AG09319 (cell line): ENCODE measurements around the gene CCDC88C.

Source experiments
- DNase-seq: peaks from one replicate; pipeline ENCODE4 v3.0.0-alpha.2; 2010; ENCODE audit warnings: low read depth; ENCODE audit errors: extremely low read depth
- CTCF ChIP-seq: IDR thresholded peaks from 2 replicates; pipeline ENCODE4 v1.5.1; 2011; ENCODE audit warnings: low read depth, mild to moderate bottlenecking, inconsistent platforms, low read length, moderate library complexity

Gene CCDC88C

GRCh38 chr14:91380123-91380522 lies 37.5 kb downstream of the CCDC88C start:
- no peak for DNase-seq
- no peak for TF ChIP-seq CTCF

- TF ChIP-seq CTCF: no peak
- DNase-seq: no peak
These were observed 38.1 kb downstream of the CCDC88C start for GRCh38 chr14:91379579-91379932.

- no peak for TF ChIP-seq CTCF
- no peak for DNase-seq
These were observed 38.6 kb downstream of the CCDC88C start for GRCh38 chr14:91378930-91379578.

- DNase-seq: no peak
- TF ChIP-seq CTCF: no peak
These were observed 39.6 kb downstream of the CCDC88C start for GRCh38 chr14:91377700-91378652.

GRCh38 chr14:91376547-91377477 lies 40.8 kb downstream of the CCDC88C start:
- no peak for TF ChIP-seq CTCF
- DNase-seq: no peak

GRCh38 chr14:91375720-91376452 lies 41.7 kb downstream of the CCDC88C start:
- DNase-seq: no peak

More at GRCh38 chr14:91375720-91376452, 41.7 kb downstream of the CCDC88C start:
- no peak for TF ChIP-seq CTCF
